ENCODE results near the gene SCFD2.

The SCFD2 gene

DNA sequence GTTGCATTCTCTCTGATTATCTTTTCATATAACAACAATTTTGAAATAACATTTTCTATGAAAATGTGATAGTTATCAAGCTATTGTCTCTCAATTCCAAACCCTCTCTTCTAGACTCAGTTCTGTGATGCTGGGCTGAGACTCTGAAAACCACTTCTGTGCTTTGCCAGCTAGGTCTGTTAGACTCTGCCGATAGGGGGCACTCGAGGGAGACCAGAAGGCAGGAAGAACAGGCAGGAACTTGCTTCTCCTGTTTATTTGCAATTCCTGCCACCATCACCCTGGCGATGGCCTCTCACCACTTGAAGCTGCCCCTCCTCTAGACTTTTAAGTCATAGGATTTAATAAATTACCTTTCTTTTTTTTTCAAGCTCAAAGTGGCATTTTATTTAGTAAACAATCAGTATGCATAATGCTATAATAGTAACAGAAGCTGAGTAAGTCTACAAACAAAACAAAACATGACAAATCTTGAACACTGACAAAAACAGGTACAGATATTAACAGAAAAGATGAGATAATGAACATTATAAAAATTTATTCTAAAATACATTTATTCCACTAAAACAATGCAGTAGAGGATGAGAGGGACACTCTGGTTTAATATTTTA is 454.1 kb downstream of the SCFD2 start:
- peak; percentile 94 for DNase-seq

GRCh38 chr4:52910115-52910514 is 455.7 kb downstream of the SCFD2 start:
- DNase-seq, result no peak

- no peak for DNase-seq
Measured at GRCh38 chr4:52907510-52907909, 458.4 kb downstream of the SCFD2 start.

- no peak for DNase-seq
Measured at GRCh38 chr4:52904421-52904820, 461.4 kb downstream of the SCFD2 start.

GRCh38 chr4:52903273-52903672 is 462.6 kb downstream of the SCFD2 start:
- no peak for DNase-seq

- DNase-seq, result no peak
Measured at GRCh38 chr4:52894443-52894842, 471.4 kb downstream of the SCFD2 start.

DNA sequence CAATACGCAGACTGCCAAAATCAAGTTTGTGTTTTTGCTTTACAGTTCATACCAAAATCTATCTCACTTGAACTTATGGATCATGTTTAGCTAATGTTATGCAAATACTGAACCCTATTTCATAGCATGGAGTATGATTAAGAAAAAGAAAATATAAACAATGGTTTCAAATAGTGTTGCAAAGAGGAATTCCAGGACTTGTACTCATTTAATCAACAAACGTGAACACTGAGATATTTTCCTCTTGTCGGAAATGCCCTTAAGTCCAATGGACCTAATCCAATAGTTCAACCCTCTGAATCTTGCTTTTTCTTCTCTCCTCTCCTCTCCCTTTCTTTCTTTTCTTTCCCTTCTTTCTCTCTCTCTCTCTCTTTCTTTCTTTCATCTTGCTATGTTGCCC is 473.0 kb downstream of the SCFD2 start:
- no peak for DNase-seq

DNA sequence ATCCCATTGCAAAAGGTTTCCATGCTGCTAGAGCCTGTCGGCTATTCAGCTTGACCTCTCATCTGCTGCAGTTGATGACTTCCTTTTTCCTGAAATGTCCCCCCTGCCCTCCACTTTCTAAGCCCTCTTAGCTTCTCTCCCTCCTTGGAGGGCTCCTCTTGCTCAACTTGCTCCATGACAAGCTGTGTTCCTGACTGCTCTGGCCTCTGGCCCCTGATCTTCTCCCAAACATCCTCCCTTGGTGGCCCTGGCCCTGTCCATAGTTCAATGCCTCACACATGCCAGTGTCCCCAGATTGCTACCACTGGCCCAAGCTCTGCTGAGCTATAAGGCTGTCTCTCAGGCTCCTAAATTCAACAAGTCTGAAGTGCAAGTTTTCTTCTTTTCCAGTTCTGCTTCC is 474.1 kb downstream of the SCFD2 start:
- DNase-seq, result no peak

GRCh38 chr4:52890521-52890791 is 475.4 kb downstream of the SCFD2 start:
- no peak for DNase-seq

GRCh38 chr4:52889778-52890520 is 475.9 kb downstream of the SCFD2 start:
- DNase-seq, result no peak

- DNase-seq, result no peak
Measured at GRCh38 chr4:52889354-52889753, 476.5 kb downstream of the SCFD2 start.

GRCh38 chr4:52884994-52885393 is 480.9 kb downstream of the SCFD2 start:
- no peak for DNase-seq

- DNase-seq, result no peak
Measured at GRCh38 chr4:52883707-52884669, 481.9 kb downstream of the SCFD2 start.

GRCh38 chr4:52883183-52883621 is 482.7 kb downstream of the SCFD2 start:
- peak; percentile 40 for DNase-seq

- DNase-seq, result no peak
Measured at GRCh38 chr4:52880994-52881393, 484.9 kb downstream of the SCFD2 start.

- DNase-seq, result no peak
Measured at GRCh38 chr4:52879471-52879870, 486.4 kb downstream of the SCFD2 start.

DNA sequence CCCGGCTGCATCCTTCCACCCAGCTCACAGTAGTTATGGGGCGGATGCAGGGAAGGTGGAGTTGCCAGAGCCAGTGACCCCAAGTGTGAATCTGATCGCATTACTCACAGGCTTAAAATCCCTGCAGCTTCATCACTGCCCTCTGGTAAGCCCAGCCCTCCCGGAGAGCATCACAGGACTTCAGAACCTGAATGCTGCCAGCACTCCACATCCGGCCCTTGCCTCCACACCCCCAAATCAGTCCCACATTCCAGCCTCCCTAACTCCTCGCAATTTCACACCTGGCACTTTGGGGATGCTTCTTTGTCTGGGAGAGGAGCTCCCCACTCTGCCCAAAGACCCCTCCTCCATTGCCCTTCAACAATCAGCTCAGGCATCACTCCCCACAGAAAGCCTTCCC is 488.2 kb downstream of the SCFD2 start:
- DNase-seq, result no peak

DNA sequence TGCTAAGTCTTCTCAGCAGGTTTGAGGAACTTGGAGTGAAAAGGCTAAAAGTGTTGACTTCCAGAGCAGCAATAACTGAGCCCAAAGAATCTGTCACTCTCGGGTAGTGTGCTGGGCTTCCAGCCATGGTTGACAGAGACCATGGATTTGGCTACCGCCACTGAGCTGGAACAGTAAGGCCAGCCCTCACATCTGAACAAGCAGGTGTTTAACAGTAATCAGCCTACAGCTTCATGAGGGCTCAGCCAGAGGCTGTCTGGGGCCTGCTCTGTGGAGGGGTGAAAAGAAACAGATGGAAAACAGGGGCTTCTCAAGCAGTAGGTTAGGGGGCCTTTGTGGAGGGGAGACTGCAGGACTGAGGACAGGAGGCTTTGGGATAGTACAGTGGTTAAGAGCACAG is 488.8 kb downstream of the SCFD2 start:
- no peak for DNase-seq

GRCh38 chr4:52876069-52876468 is 489.8 kb downstream of the SCFD2 start:
- no peak for DNase-seq

- no peak for DNase-seq
Measured at GRCh38 chr4:52874948-52875347, 490.9 kb downstream of the SCFD2 start.

DNA sequence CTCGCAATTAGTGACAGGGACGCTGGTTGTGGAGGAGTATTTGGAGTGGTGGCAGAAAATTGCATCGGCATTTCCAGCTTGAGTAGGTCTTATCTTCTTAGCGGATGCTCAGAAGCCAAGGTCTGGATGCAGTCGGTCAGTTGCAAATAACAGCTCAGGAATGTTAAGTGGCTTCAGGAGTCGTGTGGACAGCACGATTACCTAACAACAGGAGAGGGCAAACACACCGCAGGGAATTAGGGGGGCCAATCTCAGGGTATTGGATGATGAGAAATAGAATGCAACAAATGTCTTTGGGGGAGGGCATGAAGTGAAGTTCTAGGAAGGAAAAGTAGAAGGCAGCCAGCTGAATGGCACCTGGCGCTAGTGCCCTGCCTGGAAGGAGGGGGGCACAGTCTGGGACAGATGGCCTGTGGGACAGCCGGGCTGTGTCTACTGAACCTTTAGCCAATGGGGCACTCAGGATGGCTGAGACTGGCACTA is 492.0 kb downstream of the SCFD2 start:
- DNase-seq, result no peak

- no peak for DNase-seq
Measured at GRCh38 chr4:52873191-52873590, 492.7 kb downstream of the SCFD2 start.

GRCh38 chr4:52870225-52870624 is 495.6 kb downstream of the SCFD2 start:
- peak; percentile 47 for DNase-seq

DNA sequence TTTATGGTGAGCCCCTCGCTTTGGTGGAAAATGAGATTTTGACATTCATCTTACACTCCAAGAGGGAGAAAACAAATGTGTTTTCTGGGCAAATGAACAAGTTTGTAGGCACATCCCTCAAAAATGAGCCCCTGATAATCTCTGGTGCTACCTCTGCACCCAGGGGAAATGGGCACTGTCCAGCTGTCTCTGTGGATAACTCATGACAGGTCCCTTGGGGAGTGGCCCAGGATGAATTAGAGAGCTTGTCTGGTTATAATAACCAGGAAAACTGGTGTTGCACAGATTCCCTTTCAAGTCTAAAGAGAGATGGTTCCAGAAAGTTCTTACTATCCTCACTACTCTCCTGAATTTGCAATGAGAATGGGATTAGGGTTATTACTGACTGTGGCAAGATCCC is 496.2 kb downstream of the SCFD2 start:
- DNase-seq, result no peak
